ENCODE results near the gene SSTR4. TPM values are rescaled to one million over a fixed set of nuclear protein-coding genes. Genes with fewer than 3 reads are reported as not detected.

Gene SSTR4
- total RNA-seq, 6 donors from 2014 or later: 0.30 TPM; not detected in 5

- H3K36me3 ChIP-seq: peaks cover 0 to 11% (median 0%) of the 10 kb centered on the region in 4 donors
- 27 to 32% methylated on average over 9 of the region's 9 CpGs for WGBS, 2 donors
- H3K4me1 ChIP-seq: peaks cover 24 to 89% (median 42%) of the 10 kb centered on the region in 4 donors
- H3K9me3 ChIP-seq: no peaks in the 10 kb centered on the region
- DNase-seq (peak; percentile 71 to 89), ATAC-seq (ENCODE audit: low FRiP score in 2 of 2) (peak; percentile 39 to 88)
- H3K4me3 ChIP-seq: peak overlapping the region; percentile 16 to 54 (median 46)
- TF ChIP-seq CTCF (IDR thresholded peaks at IDR 0.05): no peak
- TF ChIP-seq POLR2A (IDR thresholded peaks at IDR 0.05): peak in 2 of 4 donors; percentile 17 to 27
- peak in 3 of 4 donors; percentile 38 to 87 (median 77) for TF ChIP-seq EP300 (IDR thresholded peaks at IDR 0.05)
- TF ChIP-seq POLR2AphosphoS5 (IDR thresholded peaks at IDR 0.05): peak; percentile 79 to 92
- H3K27me3 ChIP-seq: no peaks in the 10 kb centered on the region
- peak overlapping the region; percentile 89 to 97 (median 92) for H3K27ac ChIP-seq
Observed at GRCh38 chr20:23082846-23083552, 47.9 kb downstream of the SSTR4 start.

- WGBS, 2 donors: 51 to 57% methylated on average over 15 of the region's 15 CpGs
- Histone ChIP-seq H3K36me3 (peaks cover 0 to 11% (median 0%) of the 10 kb centered on the region in 4 donors), H3K27me3 (no peaks in the 10 kb centered on the region), H3K4me1 (peaks cover 25 to 85% (median 39%) of the 10 kb centered on the region in 4 donors), H3K4me3 (peak overlapping the region; percentile 39 to 54 (median 46)), H3K9me3 (no peaks in the 10 kb centered on the region), H3K27ac (peak overlapping the region; percentile 89 to 97 (median 92))
- peak in 1 of 2 donors; percentile 46 for DNase-seq
- peak in 1 of 2 donors; percentile 2 for ATAC-seq (ENCODE audit: low FRiP score in 2 of 2)
- TF ChIP-seq POLR2A (IDR thresholded peaks at IDR 0.05) (peak in 1 of 4 donors; percentile 6), CTCF (IDR thresholded peaks at IDR 0.05) (no peak)
Observed at GRCh38 chr20:23083553-23084220, 48.6 kb downstream of the SSTR4 start.

- Histone ChIP-seq H3K4me3 (peak overlapping the region; percentile 39 to 54 (median 46)), H3K4me1 (peaks cover 20 to 79% (median 35%) of the 10 kb centered on the region in 4 donors)
Observed at GRCh38 chr20:23084282-23084844, 49.3 kb downstream of the SSTR4 start.

GRCh38 chr20:23084845-23085365, 49.8 kb downstream of the SSTR4 start:
- no peak for ATAC-seq (ENCODE audit: low FRiP score in 2 of 2)
- peak in 1 of 2 donors; percentile 61 for DNase-seq
- peaks cover 20 to 76% (median 31%) of the 10 kb centered on the region in 4 donors for H3K4me1 ChIP-seq
- H3K27me3 ChIP-seq: no peaks in the 10 kb centered on the region
- H3K27ac ChIP-seq: peak overlapping the region; percentile 89 to 97 (median 92)
- H3K36me3 ChIP-seq: peaks cover 0 to 9% (median 0%) of the 10 kb centered on the region in 4 donors
- peak overlapping the region; percentile 39 to 54 (median 46) for H3K4me3 ChIP-seq
- H3K9me3 ChIP-seq: no peaks in the 10 kb centered on the region
- TF ChIP-seq POLR2A (IDR thresholded peaks at IDR 0.05) (peak in 1 of 4 donors; percentile 25), EP300 (IDR thresholded peaks at IDR 0.05) (no peak)
- 74% methylated on average over 23 of the region's 24 CpGs; no CpG with 5 or more reads in 1 of the 2 donors for WGBS, 2 donors

More at GRCh38 chr20:23084282-23084844, 49.3 kb downstream of the SSTR4 start:
- peak in 1 of 2 donors; percentile 72 for DNase-seq
- TF ChIP-seq POLR2AphosphoS5 (IDR thresholded peaks at IDR 0.05) (no peak), POLR2A (IDR thresholded peaks at IDR 0.05) (no peak), CTCF (IDR thresholded peaks at IDR 0.05) (no peak), EP300 (IDR thresholded peaks at IDR 0.05) (no peak)
- Histone ChIP-seq H3K9me3 (no peaks in the 10 kb centered on the region), H3K27me3 (no peaks in the 10 kb centered on the region), H3K27ac (peak overlapping the region; percentile 89 to 97 (median 92)), H3K36me3 (peaks cover 0 to 11% (median 0%) of the 10 kb centered on the region in 4 donors)
- no peak for ATAC-seq (ENCODE audit: low FRiP score in 2 of 2)
- 79 to 89% methylated on average over 14 to 15 of the region's 17 CpGs for WGBS, 2 donors

Data from upper lobe of left lung (tissue), 6 donors.